HUES64 (cell line): Measurements from ENCODE around the gene FAM120B.

Experiments
- H3K27ac ChIP-seq: 2 replicates; pipeline ENCODE4 v1.7.0; 2013; ENCODE audit warnings: low read depth, low read length, inconsistent platforms
- H3K27me3 ChIP-seq: 2 replicates; pipeline ENCODE4 v1.6.1; 2013; ENCODE audit warnings: mild to moderate bottlenecking, low read length; ENCODE audit not compliant: insufficient read depth
- H3K36me3 ChIP-seq: 2 replicates; pipeline ENCODE4 v1.6.1; 2013; ENCODE audit warnings: mild to moderate bottlenecking, low read length; ENCODE audit not compliant: insufficient read depth
- H3K4me1 ChIP-seq: 2 replicates; pipeline ENCODE4 v1.6.1; 2013; ENCODE audit warnings: mild to moderate bottlenecking, low read length, moderate library complexity; ENCODE audit not compliant: insufficient read depth
- H3K4me3 ChIP-seq: 2 replicates; pipeline ENCODE4 v1.5.1; 2013; ENCODE audit warnings: mild to moderate bottlenecking, low read length, moderate library complexity
- H3K9ac ChIP-seq: 2 replicates; pipeline ENCODE4 v1.6.1; 2013; ENCODE audit warnings: mild to moderate bottlenecking, low read depth, low read length
- H3K9me3 ChIP-seq: 2 replicates; pipeline ENCODE4 v1.6.1; 2013; ENCODE audit warnings: low read depth, low read length; ENCODE audit not compliant: insufficient read depth
- whole genome bisulfite sequencing: fragments of 150-250, 120-280 bp; methylation state at CpG from one replicate; pipeline ENCODE4 v1.1.7; 2013; ENCODE audit warnings: missing lambda C conversion rate; 5-methylcytosine and 5-hydroxymethylcytosine counted together

FAM120B gene

DNA sequence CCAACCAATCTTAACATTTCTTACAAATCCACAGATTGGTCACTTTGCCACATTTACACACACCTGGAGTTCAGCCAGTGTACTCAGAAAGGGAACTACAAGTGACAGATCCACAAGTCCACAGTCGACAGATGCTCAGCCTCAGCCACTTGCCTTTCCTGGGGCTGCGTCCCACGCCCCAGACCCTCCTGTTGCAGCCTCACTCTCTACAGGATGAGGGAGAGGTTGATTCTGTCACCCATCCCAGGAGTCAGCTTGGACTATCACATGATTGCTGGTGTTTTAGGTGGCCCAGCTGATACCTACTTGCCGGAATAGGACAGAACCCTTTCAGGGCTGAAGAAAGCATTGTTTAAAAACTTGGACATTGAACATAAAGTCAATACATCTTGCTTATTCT, 108.8 kb downstream of the FAM120B start:
- Histone ChIP-seq H3K4me1 (no peaks in the 10 kb centered on the region), H3K27me3 (no peaks in the 10 kb centered on the region), H3K9ac (no peak overlapping the region), H3K9me3 (no peaks in the 10 kb centered on the region), H3K36me3 (no peaks in the 10 kb centered on the region), H3K4me3 (no peak overlapping the region), H3K27ac (no peak overlapping the region)
- WGBS, result 93% methylated on average over 4 of the region's 4 CpGs

DNA sequence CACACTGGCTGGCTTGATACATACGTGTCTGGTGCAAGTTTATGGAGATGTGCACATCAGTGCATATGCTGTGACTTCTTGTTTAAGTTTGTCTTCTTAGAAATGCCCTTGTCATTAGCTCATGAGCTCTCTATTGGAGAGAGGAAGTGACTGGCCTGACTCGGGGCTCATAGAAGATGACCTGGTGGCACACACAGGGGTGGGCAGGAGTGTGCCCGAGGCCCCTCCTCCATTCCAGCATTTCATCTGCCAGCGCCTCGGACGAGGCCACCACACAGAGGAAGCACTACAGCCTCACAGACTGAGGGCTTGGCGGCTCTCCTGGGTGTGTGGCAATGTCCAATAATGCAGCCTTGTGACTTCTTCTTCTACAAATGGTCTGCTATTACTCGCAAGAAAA, 109.7 kb downstream of the FAM120B start:
- Histone ChIP-seq H3K36me3 (no peaks in the 10 kb centered on the region), H3K9me3 (no peaks in the 10 kb centered on the region), H3K9ac (no peak overlapping the region), H3K4me1 (no peaks in the 10 kb centered on the region), H3K27ac (no peak overlapping the region), H3K4me3 (no peak overlapping the region), H3K27me3 (no peaks in the 10 kb centered on the region)
- WGBS, result 81% methylated on average over 8 of the region's 8 CpGs

DNA sequence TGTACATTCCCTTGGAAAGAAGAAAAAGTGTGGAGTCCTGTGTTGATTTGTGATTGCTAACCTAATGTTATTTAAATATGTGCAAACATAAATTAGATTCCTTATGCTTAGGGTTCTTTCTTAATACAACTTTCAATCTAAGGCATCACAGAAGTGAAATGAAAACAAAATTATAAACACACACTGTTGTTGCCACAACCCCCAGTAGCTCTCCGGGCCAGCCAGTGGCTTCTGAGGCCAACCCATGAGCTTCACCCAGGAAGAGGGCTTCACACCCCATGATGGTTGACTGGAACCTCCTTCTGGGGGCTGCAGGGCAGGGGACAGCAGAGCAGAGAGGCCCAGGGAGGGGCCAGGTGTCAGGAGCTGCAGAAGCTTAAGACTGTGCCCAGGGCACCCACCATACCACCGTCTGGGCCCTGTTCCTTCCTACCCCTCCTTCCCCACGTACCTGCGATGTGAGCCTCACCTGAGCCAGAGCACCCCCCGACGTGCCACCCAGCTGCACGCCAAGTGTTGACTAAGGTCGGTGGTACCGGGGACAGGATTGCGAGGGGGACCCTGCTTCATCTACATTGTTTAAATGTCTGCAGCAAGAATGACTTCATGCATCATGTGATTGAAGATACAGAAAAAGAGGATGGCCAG, 110.5 kb downstream of the FAM120B start:
- no peaks in the 10 kb centered on the region for H3K27me3 ChIP-seq
- no peaks in the 10 kb centered on the region for H3K9me3 ChIP-seq
- H3K36me3 ChIP-seq, result no peaks in the 10 kb centered on the region
- H3K4me3 ChIP-seq, result no peak overlapping the region
- WGBS, result 94% methylated on average over 10 of the region's 10 CpGs
- no peaks in the 10 kb centered on the region for H3K4me1 ChIP-seq
- H3K27ac ChIP-seq, result no peak overlapping the region
- H3K9ac ChIP-seq, result no peak overlapping the region

DNA sequence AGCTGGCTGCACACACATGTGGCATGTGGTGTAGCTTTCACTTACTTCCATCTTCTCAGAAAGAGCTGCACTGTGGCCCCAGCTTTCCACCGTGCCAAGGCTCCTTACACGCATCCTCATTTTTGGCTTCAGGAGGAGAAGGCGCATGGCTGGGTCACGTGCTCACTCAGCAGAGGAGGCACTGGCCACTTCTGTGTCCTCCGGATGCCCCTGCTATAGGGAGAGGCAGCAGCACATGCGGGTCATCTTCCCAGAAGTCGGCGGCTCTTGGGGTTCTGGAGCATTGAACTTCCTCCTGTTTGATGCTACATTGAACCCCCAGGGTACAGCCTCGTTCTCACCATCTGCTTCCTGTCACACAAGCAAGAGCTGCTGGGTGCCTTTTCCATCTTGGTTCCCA, 111.3 kb downstream of the FAM120B start:
- WGBS, result 91% methylated on average over 9 of the region's 9 CpGs
- Histone ChIP-seq H3K9ac (no peak overlapping the region), H3K27ac (no peak overlapping the region)

DNA sequence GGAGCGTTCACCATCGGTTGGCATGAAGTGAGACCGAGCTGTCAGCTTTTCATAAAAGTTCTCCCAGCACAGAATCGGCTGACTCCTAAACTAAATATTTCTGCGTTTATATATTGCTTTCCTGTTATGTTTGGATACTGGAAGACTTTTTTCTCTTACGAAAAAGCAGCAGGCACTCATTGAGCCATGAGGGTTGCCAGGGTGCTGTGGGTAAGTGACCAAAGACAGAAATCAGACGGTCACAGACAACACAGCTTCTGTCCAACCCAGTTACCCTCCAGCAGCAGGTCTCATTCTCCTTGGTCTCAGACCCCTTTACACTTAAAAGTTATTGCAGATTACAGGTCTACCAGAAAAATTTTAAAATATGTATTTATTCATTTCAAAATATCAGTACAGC, 113.7 kb downstream of the FAM120B start:
- Histone ChIP-seq H3K4me3 (no peak overlapping the region), H3K36me3 (no peaks in the 10 kb centered on the region), H3K9me3 (no peaks in the 10 kb centered on the region), H3K4me1 (no peaks in the 10 kb centered on the region), H3K9ac (no peak overlapping the region), H3K27me3 (no peaks in the 10 kb centered on the region), H3K27ac (no peak overlapping the region)
- WGBS, result 75% methylated on average over 7 of the region's 7 CpGs

More for the DNA sequence above, 111.3 kb downstream of the FAM120B start:
- no peaks in the 10 kb centered on the region for H3K36me3 ChIP-seq
- H3K27me3 ChIP-seq, result no peaks in the 10 kb centered on the region
- no peaks in the 10 kb centered on the region for H3K4me1 ChIP-seq
- H3K4me3 ChIP-seq, result no peak overlapping the region
- H3K9me3 ChIP-seq, result no peaks in the 10 kb centered on the region

DNA sequence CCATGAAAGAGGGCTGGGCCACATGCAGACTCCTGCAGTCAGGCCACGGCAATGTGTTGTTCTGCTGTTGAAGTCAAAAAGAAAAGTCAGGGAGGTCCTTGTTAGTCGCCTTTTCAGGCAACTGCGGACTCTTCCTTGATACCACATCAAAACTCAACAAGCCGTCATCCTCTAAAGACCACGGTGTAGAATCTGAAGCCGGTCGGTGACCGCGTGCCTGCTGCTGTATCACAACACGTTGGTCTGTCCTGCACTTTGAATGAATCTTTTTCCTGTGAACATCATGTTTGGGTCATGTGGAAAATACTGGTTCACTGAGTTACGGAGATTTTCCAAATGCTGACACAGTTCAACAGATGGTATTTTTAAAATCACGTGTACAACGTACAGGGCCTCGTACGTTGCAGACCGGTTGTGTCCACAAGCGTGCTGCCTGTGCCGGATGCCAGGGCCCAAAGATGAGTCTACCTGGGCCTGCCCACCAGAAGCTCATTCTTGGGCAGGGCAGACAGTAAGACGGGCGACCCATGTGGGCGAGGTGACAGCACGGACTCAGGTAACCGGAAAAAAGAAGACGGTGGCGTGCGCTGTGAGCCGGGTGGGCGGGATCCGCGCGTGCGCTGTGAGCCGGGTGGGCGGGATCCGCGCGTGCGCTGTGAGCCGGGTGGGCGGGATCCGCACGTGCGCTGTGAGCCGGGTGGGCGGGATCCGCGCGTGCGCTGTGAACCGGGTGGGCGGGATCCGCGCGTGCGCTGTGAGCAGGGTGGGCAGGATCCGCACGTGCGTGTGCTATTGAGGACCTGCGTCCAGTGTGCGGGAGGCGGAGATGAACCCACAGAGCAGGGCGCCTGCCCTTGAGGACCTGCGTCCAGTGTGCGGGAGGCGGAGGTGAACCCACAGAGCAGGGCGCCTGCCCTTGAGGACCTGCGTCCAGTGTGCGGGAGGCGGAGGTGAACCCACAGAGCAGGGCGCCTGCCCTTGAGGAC, 114.5 kb downstream of the FAM120B start:
- 92% methylated on average over 68 of the region's 70 CpGs for WGBS
- Histone ChIP-seq H3K9me3 (no peaks in the 10 kb centered on the region), H3K36me3 (no peaks in the 10 kb centered on the region), H3K4me3 (no peak overlapping the region), H3K9ac (no peak overlapping the region), H3K27me3 (no peaks in the 10 kb centered on the region), H3K4me1 (no peaks in the 10 kb centered on the region), H3K27ac (no peak overlapping the region)

DNA sequence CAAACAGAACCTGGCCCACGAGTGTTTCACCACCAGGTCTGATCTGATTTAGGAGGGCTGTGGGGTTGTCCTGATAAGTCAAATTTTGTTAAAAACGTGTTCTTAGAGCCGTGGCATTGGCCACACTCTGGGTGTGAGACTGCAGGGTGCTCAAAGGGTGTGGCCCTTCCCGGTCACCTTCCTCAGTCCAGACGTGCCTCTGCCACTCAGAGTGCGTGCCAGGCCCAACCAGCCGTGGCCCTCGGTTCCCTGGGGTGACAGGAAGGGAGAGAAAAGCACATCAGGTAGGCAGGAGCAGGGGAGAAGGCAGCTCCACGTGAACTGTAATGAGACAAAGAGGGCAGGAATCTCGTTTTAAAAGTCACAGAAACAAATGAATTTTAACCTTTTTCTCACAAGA, 115.4 kb downstream of the FAM120B start:
- H3K4me1 ChIP-seq, result no peaks in the 10 kb centered on the region
- 81% methylated on average over 10 of the region's 10 CpGs for WGBS
- no peaks in the 10 kb centered on the region for H3K27me3 ChIP-seq
- no peaks in the 10 kb centered on the region for H3K36me3 ChIP-seq
- H3K9ac ChIP-seq, result no peak overlapping the region
- H3K27ac ChIP-seq, result no peak overlapping the region
- no peak overlapping the region for H3K4me3 ChIP-seq
- no peaks in the 10 kb centered on the region for H3K9me3 ChIP-seq

DNA sequence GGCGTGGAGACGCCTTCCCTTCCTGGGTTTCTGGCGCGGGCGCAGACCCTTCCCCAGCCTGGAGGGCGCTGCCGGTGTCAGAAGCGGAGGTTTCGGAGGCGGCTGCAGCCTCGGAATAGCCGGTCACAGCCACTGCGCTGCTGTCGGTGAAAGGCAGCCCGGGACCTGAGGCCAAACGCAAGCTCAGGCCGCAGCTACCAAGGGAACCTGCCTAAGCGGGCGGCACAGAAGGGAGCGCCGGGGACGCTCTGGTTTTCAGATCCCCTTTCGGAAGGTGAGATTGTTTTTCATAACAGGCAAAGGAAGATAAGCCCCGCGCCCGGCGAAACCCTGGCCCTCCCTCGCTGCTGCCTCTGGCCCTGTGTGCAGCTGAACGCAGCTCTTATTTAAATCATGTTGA, 116.5 kb downstream of the FAM120B start:
- Histone ChIP-seq H3K9ac (no peak overlapping the region), H3K27ac (no peak overlapping the region), H3K27me3 (no peaks in the 10 kb centered on the region), H3K9me3 (no peaks in the 10 kb centered on the region), H3K4me3 (no peak overlapping the region), H3K4me1 (no peaks in the 10 kb centered on the region), H3K36me3 (no peaks in the 10 kb centered on the region)
- 78% methylated on average over 29 of the region's 29 CpGs for WGBS

DNA sequence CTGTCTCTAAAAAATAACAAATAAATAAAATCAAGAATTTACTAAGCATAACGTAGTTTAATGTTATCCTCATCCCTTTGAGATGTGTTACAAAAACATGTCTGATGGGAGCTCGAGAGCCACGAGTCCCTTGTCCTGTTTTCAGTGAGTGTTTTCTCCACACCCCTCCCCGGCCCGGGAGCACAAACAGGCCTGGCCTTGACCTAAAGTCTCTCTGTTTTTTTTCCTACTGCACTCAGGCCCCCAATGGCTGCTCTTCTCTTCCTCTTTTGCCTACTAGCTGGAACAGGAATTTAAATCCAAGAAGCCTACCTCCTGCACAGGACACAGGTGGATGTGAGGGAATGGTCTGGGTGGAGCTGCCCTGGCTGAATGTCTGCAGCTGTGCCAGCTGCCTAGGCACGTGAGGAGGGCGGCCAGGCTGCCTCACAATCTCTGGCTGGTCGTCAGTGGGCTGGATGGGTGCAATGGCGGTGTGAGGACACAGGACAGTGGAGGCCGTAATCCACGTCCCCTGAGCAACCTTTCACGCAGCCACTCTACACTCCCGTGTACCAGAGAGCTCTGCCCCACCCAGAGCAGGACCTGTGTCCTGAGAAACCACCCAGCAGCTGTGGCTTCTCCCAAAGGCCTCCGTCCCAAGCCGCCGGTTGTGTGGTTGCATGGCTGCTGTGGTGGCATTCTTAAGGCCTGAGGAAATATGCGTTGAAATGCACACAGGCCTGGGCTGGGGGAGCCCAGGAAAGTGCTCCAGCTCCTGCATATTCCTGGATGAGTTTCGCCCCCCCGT, 117.5 kb downstream of the FAM120B start:
- Histone ChIP-seq H3K4me1 (no peaks in the 10 kb centered on the region), H3K9ac (no peak overlapping the region), H3K9me3 (no peaks in the 10 kb centered on the region), H3K36me3 (no peaks in the 10 kb centered on the region), H3K4me3 (no peak overlapping the region), H3K27ac (no peak overlapping the region), H3K27me3 (no peaks in the 10 kb centered on the region)
- 87% methylated on average over 19 of the region's 19 CpGs for WGBS

DNA sequence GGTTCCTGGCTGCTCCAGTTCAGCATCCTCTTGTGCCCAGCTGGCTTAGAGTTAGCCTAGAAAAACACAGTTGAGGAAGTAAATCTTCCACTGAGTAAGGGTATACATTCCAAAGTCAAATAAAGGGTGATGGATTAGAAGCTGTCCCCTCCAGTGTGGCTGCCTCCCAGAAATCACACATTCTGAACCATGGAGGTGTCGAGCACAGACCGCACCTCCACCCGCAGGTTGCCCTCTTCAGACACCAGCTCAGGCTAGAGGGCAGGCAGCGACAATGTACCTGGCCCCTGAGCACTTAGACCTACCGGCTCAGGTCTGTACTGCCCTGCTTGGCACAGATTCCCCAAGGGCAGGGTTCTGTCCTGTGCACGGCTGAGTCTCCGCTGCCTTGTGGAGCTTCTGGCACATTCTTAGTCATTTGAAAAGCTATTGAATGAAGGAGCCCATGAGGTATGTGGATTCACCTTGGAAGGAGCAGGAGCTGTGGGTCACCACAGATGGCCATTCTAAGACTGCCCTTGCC, 118.1 kb downstream of the FAM120B start:
- 92% methylated on average over 7 of the region's 7 CpGs for WGBS
- Histone ChIP-seq H3K27me3 (no peaks in the 10 kb centered on the region), H3K9me3 (no peaks in the 10 kb centered on the region), H3K27ac (no peak overlapping the region), H3K4me1 (no peaks in the 10 kb centered on the region; the same call in 1 of the 2 replicates), H3K4me3 (no peak overlapping the region), H3K9ac (no peak overlapping the region), H3K36me3 (no peaks in the 10 kb centered on the region)

DNA sequence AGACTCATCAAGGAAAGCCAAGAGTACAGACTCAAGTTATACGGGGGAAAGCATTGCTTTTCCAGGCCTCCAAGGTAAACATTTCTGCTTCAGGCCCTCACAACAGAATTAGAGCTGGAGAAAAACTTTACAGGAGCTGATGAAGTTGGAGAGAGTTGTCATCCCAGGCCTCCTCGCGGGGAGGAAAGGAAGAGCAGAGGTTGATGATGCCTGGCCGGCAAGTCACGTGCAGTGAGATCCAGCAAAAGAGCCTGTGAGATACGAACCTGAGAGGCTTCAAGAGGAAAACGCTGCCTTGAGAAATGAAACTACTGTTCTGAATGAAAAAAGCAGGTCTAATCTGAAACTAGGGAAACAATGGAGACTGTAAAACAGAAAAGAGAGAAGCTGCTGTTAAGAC, 122.9 kb downstream of the FAM120B start:
- Histone ChIP-seq H3K27ac (no peak overlapping the region), H3K36me3 (no peaks in the 10 kb centered on the region), H3K27me3 (no peaks in the 10 kb centered on the region), H3K4me3 (no peak overlapping the region), H3K4me1 (peaks cover 7% of the 10 kb centered on the region; the same call in 1 of the 2 replicates), H3K9ac (no peak overlapping the region), H3K9me3 (no peaks in the 10 kb centered on the region)
- 72% methylated on average over 7 of the region's 7 CpGs for WGBS
